ENCODE measurements around the gene IFT81. TPM values are rescaled to one million over a fixed set of nuclear protein-coding genes. Genes with fewer than 3 reads are reported as not detected.

Gene IFT81
- total RNA-seq, 4 donors from 2014 or later: 3.6 to 12.6 (median 7.2) TPM

GRCh38 chr12:110217996-110218674 lies 94.0 kb downstream of the IFT81 start:
- TF ChIP-seq POLR2A (IDR thresholded peaks at IDR 0.05) (no peak), CTCF (IDR thresholded peaks at IDR 0.05) (no peak)
- Histone ChIP-seq H3K27ac (no peak overlapping the region), H3K27me3 (no peaks in the 10 kb centered on the region), H3K36me3 (peaks cover 0 to 4% (median 0%) of the 10 kb centered on the region in 3 donors), H3K4me3 (no peak overlapping the region), H3K4me1 (peaks cover 0 to 4% (median under 1%) of the 10 kb centered on the region in 3 donors), H3K9me3 (no peaks in the 10 kb centered on the region)
- no peak for DNase-seq
- WGBS, 2 donors: 83 to 86% methylated on average over 7 of the region's 7 CpGs
- intact Hi-C loops (cut with DNase I): no loop called here

GRCh38 chr12:110222027-110222426 lies 97.9 kb downstream of the IFT81 start:
- no peak for TF ChIP-seq POLR2A (IDR thresholded peaks at IDR 0.05)
- no peak for TF ChIP-seq CTCF (IDR thresholded peaks at IDR 0.05)
- no peak overlapping the region for H3K4me3 ChIP-seq
- intact Hi-C loops (cut with DNase I): loop anchor here (10.0 kb wide), 1 partner anchor 107 kb away; no protein-coding TSS in a partner anchor

GRCh38 chr12:110222433-110222832 lies 98.3 kb downstream of the IFT81 start:
- no peak for TF ChIP-seq POLR2A (IDR thresholded peaks at IDR 0.05)
- no peak for TF ChIP-seq CTCF (IDR thresholded peaks at IDR 0.05)
- Histone ChIP-seq H3K27ac (peak overlapping the region in 3 of 4 donors; percentile 74 to 83 (median 83)), H3K27me3 (no peaks in the 10 kb centered on the region), H3K36me3 (peaks cover 0 to 4% (median 0%) of the 10 kb centered on the region in 3 donors), H3K9me3 (no peaks in the 10 kb centered on the region), H3K4me3 (no peak overlapping the region), H3K4me1 (peaks cover 0 to 29% (median 15%) of the 10 kb centered on the region in 3 donors)
- intact Hi-C loops (cut with DNase I): loop anchor here (10.0 kb wide), 1 partner anchor 108 kb away; no protein-coding TSS in a partner anchor
- no peak for DNase-seq
- WGBS, 2 donors: 71 to 81% methylated on average over 1 of the region's 1 CpG

More at GRCh38 chr12:110222027-110222426, 97.9 kb downstream of the IFT81 start:
- Histone ChIP-seq H3K27me3 (no peaks in the 10 kb centered on the region), H3K9me3 (no peaks in the 10 kb centered on the region), H3K27ac (peak overlapping the region in 3 of 4 donors; percentile 74 to 83 (median 83)), H3K4me1 (peaks cover 0 to 29% (median 15%) of the 10 kb centered on the region in 3 donors), H3K36me3 (peaks cover 0 to 4% (median 0%) of the 10 kb centered on the region in 3 donors)
- no peak for DNase-seq

GRCh38 chr12:110223777-110224378 lies 99.7 kb downstream of the IFT81 start:
- TF ChIP-seq CTCF (IDR thresholded peaks at IDR 0.05) (no peak), POLR2A (IDR thresholded peaks at IDR 0.05) (no peak)
- H3K4me3 ChIP-seq: peak overlapping the region in 3 of 4 donors; percentile 18 to 52 (median 24)

More at GRCh38 chr12:110223777-110224378, 99.7 kb downstream of the IFT81 start:
- Histone ChIP-seq H3K27ac (peak overlapping the region; percentile 70 to 83 (median 81)), H3K36me3 (peaks cover 0 to 4% (median 0%) of the 10 kb centered on the region in 3 donors), H3K27me3 (no peaks in the 10 kb centered on the region), H3K9me3 (no peaks in the 10 kb centered on the region), H3K4me1 (peaks cover 0 to 29% (median 15%) of the 10 kb centered on the region in 3 donors)
- 37% methylated on average over 4 of the region's 4 CpGs for WGBS, 2 donors
- no peak for DNase-seq
- intact Hi-C loops (cut with DNase I): loop anchor here (10.0 kb wide), 1 partner anchor 109 kb away; no protein-coding TSS in a partner anchor
